Activated CD8-positive, alpha-beta memory T cell treated with anti-CD3 and anti-CD28 coated beads, Interleukin-2, amount 50 U/mL, for 48 hours (primary cell): Measurements from ENCODE around the gene TSPAN8.
"Not testable (repeated sequence)": the region's sequence is repeated elsewhere in the genome, so short reads cannot be mapped to it uniquely, and the experiment has no call there.

ENCODE experiments used
- DNase-seq: peaks from one replicate; pipeline ENCODE4 v3.0.0-alpha.2; 2020

TSPAN8 gene

DNA sequence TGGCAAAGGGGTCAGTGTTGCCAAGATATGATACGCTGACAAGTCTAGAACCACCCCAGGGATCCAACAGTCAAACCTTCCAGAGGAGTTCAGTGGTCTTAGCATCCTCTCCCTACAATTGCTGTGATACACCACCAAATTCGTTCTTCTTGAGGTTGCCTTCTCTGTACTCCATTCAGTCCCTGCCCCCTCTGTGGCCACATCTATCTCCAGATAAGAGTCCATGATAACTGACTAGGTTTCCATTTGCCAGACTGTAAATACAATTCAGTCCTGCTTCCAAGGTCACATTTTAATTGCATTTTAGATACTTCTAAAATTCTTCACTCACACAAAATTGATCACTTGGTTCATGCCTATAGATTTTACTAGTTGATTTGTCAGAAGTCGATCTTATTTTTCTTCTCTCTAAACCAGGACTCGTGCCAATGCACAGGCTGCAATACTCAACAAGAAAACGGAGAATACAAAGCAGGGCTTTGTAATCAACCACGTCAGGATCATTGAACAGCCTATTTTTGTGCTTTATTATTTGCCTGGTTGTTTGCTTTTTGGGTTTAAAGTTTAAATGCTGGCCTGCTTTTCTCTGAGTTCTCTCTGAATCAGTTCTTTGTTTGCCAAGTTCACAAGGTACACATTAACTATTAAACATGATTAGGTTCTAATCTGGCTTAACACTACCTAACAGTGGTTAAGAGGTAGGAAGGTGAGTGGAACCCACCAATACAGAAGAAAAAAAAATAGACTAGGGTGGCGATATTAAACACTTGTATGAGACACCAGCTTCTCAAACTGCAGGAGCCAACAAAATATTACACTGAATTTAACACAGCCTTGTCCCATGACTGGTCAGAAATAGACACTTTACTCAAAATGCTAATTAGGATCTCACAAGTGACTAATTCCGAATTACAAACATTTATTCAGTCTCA is 5.3 kb upstream of the TSPAN8 start:
- no peak for DNase-seq

DNA sequence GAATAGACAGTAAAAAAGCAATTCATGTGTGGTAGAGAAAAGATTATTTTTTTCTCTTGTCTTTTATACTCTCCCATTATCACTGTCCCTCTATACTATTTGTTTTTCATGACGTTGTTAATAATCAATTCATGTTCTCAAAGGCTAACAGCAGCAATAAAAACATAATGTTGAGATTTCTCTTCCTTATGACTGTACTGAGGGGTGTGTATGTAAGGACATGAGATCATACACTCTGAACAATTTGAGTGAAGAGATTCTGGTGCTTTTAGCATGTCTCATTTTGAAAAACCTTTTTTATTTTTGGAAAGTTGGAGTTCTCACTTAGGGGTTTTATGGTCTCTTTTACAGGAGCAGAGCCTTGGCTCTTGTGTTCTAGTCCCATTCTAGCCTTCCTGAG is 3.8 kb upstream of the TSPAN8 start:
- no peak for DNase-seq

DNA sequence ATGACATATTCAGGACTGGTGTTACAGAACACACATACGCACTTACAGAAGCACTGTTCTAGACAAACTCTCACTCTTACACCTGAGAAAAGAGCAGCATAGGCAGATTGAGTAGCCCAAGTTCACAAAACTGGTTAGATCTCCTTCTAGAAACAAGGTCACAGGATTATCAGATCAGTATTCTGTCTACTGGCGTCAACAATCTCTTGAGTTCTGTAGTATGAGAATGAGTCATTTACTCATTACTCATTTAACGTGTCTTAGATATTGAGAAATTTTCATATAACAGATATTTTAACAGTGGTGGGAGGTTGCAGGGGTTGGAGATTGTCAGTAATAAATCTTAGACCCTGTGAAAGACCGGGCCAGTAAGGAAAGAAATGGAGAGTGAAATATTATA is 2.8 kb upstream of the TSPAN8 start:
- no peak for DNase-seq

DNA sequence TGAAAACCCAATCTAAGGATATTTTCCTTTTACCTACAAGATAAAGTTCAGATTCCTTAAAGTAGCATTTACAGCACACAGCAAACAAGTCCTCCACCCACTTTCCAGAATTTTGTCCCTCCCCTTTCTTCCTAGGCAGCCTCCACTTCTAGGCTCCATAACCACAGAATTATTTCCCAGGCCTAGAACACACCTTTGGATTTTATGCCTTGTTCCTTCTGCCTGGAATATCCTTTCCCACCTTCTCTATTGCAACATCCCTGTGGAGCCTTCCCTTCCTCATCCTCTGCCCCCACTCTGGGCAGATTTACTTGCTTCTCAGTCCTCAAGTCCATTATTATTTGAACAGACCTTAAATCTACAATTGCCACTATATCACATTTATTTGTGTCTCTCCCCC is 2.1 kb upstream of the TSPAN8 start:
- no peak for DNase-seq

DNA sequence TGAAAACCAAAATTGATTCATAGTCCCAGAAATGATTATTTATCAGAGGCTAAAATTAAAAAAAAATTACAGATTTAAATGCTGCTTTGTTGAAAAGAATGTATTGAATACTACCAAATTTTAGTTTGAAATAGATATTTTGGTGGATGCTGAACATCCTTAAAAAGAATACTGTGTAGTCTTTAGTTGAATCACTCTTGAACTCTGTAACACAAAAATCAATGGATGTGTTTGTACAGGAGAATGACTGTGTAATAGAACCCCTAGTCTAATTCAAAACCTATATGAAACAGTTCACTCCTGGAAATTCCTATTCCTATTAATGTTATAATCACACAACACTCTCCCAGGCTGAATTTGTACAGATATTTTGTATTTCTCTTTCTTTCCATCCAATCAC is 1.5 kb upstream of the TSPAN8 start:
- no peak for DNase-seq

DNA sequence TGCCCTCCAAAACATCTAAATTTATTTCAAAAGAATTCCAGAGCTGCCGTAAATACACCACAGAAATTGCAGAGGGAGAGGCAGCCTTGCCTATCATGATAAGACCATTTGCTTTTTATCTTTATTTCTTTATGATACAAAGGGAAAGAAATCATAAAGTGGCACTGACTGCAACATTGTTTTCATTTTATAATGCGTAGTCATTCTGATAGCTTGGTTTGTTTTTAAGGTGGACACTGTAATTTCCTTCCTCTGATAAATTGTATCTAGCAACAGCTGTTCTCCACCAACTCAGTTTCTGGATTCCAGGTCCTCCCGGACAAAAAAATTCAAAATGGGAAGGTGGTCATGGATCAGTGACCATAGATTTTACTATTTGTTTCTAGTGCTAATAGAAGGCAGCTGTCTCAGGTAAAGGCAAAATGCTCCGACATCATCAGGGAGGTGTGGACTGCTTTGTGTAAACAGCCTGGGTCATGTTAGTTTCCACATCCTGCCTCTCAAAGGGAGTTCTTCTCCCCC is 623 bp upstream of the TSPAN8 start:
- DNase-seq: no peak

DNA sequence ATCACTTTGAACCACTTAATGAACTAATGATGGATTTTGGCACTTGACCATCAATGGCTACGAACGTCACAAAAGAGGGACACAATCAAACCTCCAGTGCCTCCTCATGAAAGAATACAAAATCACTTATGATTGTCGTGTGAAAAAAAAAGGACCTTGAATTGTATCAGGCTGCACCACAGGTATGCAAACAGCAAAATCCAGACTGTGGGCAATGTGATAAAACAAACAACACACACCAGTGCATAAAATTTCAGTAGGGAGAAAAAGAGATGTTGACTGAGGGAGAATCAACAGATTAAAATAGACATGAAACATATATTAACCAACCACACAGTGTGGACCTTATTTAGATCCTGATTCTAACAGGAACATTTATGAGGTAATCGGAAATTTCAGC is 2.6 kb downstream of the TSPAN8 start:
- DNase-seq: no peak

DNA sequence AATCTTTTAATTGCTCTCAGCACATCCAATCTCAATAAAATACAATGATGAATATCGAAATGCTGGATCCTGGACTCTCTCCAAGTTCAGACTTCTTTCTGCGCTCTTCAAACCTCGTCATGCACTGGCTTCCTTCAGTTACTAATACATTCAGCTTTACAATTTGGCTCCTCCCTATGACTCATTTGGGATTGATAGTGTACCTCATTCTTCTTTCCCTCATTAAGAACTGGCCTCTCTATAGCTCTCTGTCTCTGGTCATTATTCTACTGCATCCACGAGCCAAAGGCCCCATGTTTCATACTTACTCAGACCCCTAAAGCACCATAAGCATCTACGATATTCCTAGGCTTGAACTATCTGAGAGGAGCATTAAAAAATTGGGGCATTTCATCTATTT is 4.9 kb downstream of the TSPAN8 start:
- DNase-seq: no peak

DNA sequence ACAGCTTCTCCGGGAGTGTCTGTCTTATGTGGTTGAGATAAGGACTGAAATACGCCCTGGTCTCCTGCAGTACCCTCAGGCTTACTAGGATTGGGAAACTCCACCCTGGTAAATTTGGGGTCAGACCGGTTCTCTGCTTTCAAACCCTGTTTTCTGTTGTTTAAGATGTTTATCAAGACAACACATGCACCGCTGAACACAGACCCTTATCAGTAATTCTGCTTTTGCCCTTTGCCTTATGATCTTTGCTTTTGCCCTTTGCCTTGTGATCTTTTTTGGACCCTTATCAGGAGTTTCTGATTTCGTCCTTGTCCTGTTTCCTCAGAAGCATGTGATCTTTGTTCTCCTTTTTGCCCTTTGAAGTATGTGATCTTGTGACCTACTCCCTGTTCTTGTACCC is 7.8 kb downstream of the TSPAN8 start:
- DNase-seq: not testable (repeated sequence)

DNA sequence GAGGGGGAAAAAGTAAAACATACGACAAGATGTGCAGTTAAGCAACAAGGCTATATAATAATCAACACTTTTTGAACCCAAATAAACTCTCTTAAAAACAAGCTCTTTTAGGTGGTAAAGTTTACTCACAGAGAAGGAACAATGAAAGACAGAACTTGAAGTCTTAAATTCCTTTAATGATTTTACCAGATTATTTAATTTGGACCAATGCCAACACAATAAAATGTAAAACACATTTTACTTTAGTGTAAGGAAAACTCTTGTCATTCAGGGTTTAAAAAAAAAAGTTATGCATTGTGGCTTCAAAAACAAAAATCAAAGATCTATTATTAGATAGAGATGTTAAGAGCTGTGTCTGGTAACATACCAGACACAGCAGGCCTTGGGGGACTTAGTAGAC is 13.1 kb downstream of the TSPAN8 start:
- no peak for DNase-seq

DNA sequence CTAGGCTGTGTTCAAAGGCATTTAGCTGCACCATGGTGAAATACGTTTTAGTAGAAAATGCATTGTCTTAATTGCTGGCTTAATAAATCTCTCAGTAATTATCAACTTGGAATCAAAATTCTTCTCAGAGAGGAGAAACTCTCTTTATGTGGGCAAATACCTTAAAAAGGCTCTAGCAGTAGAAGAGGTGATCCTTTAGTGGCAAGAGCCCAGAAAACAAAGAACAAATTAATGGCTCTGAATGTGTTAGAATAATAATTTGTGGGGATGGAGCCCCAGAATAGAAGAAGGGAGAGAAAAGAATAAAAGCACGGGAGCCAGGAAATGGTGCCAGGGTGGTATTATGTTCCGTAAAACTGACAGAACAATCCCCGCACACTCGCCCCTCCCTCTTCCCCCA is 14.8 kb downstream of the TSPAN8 start:
- no peak for DNase-seq

DNA sequence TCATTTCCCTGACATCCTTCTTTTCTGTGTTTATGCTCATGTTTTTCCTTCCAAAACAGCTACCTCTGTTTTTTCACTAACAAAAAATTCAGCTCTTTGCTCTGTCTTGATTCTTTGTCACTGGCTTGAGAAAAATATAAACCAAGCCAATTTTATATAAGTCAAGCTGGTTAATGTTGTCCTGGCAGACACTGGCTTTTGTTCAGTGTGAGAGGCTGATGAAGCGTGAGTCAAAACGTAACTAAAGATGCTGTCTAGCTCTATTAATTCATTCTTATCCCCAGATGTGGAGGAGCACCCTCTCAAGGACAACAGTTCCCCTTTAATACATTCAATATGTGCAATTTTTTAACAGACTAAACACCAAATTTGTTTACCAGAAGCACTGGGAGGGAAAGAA is 15.8 kb downstream of the TSPAN8 start:
- no peak for DNase-seq

DNA sequence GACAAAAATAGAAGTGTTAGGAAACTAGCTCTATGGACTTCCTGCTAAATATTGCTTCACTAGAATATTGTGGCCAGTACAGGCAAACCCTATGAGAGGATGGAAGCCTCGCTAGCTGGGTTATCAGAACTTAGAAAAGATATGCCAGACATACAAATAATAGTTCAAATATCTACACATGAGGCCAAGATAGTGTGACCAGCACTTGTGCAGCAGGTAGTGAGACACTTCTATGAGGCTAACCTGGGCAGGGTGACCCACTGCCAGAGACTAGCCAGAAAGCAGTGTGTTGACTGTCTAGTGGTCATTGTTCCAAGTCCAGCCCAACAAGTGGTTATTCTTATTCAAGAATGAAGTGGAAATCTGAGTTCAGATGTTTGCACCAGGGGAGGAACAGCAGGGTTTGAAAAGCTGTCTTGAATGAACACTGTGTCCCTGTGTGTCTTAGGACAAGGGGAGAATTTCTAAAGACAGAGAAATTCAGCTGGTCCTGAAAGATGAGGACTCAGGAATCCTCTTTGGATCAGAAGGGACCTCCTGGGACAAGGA is 16.3 kb downstream of the TSPAN8 start:
- DNase-seq: no peak

DNA sequence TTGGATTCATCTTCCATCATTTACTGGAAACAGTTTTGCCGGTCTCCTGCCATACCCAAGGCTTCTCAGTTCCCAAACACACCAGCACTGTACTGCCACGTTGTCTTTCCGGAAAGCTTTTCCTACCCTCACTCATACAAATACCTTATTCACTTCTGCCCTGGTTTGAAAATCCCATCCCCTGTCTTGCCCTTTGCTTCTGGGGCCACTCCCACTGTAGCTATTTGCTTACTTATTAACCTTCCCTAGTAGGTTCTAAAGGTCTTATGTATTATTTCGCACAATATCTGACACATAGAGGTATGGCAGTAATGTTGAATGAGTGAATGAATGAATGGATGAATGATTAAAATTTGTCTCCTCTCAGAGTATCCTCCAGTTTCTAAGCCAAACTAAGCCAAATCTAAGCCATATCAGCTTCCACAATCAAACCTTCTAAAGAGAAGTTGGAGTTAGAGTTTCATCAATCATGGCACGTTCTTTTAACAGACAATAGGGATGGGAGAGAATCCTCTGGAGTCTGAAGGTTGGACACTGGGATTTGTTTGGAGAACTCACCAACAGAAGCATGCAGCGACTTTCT is 18.6 kb downstream of the TSPAN8 start:
- no peak for DNase-seq

DNA sequence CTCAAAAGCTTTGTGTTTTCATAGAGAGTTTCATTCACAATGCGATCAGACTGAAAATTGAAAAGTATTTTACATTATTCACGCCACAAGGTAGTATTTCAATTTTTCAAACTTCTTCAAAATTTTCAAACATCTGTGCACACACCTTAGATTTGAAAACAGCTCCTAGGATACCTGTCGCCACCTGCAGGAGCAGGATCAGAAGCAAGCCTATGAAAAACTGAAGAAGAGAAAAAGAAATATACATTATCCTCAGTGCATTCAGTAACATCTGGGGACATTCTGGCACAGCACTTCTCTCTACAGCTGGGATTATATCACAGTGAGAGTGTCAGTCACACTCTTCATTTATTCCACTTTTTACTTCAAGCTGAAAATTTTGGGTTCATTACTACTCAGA is 19.8 kb downstream of the TSPAN8 start:
- no peak for DNase-seq

DNA sequence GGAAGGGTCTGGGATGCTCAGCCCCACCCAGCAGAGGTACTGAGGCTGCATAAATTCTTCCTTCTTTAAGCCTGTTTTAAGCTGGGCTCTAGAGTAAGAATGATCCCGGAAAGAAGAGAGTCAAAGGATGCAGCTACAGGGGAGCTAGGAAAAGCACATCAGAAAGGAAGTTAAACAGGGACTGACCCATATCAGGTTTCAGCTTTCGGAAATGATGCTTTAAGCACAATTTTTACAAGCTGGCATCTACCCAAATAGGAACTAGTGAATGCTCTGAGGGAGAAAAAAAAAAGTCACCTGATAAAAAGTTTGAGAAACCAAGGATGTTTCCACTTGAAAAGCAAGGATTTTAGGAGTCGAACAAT is 22.0 kb downstream of the TSPAN8 start:
- DNase-seq: no peak

DNA sequence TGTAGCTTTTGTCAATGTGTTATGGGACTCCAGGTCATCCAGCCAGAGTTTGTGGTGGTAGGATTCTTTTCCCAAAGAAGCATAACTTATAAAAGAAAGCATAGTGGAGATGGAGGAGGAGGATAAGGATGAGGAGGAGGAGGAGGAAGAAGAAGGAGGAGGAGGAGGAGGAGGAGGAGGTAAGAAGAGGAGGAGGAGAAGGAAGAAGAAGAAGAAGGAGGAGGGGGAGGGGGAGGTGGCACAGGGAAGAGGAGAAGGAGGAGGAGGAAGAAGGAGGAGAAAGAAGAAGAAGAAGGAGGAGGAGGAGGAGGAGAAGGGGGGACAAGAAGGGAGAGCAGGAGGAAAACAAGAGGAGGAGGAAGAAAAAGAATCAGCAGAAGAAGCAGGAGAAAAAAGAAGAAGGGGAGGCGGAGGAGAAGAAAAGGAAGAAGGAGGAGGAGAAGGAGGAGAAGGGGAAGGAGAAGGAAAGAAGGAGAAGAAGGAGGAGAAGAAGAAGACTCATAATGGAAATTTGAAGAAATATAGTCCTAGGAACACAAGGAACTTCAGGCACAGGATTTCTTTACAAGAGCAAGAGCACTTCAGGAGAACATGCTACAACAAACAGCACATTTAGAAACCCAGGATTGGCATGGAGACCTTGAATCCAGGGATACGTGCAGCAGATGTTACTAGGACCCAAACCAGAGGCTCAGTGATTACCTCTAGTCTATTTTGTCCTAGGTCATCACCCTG is 22.6 kb downstream of the TSPAN8 start:
- DNase-seq: no peak

DNA sequence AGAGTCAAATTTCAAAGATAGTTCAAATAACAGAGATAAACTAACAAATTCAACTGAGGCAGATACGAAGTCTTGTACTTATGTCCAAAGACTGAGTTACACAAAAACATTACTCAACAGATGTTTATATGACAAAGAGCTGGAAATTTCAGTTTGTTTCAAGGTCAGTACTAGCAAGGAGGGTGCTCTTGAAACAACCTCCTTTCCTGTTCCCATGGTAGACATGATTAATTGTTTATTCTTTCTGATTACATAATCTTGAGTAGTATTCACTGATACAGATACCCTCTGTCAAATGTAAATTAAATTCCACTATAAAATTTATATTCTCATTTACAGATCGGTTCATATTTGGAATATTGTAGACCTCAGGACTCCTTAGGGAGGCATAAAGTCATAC is 23.4 kb downstream of the TSPAN8 start:
- no peak for DNase-seq

DNA sequence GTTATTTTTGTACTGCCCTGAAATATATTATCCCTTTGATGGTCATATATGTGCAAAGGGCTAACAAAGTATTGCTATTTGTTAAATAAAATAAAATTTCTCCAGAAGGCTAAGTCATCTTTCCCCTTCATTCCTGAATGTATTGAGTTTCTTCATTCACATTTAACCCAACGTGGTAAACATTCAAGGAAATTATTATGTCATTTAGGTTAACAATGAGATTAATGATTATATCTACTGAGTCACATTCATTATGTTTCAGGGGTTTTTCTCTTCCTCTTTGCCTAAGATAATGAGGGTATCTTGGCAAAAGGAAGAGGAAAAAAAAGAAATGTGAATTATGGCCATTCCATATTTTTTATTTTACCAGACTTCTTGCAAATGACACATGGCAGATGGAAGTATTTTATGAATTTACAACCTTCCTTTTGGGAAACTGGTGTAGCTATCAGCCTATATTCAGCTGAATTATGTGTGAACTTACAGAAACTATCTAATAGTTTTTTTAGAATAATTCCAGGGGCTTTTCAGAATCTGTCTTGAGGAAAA is 27.2 kb downstream of the TSPAN8 start:
- no peak for DNase-seq

DNA sequence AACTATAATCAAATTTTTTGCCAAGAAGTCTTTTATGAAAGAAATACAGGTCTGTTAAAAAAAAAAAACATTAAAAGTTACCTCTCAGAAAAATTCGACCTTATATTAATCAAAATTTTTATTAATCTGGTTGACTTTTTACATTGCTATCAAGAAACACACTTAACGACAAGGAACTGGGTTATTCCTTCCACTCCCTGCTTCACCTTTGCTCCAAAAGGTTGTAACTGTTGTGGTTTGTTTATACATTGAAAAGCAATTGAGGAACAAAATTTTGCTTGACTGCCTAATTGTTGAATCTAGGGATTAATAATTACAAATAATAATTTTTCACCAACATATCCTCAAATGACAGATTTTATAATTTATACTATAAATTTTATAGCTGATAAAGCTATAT is 28.4 kb downstream of the TSPAN8 start:
- DNase-seq: no peak

DNA sequence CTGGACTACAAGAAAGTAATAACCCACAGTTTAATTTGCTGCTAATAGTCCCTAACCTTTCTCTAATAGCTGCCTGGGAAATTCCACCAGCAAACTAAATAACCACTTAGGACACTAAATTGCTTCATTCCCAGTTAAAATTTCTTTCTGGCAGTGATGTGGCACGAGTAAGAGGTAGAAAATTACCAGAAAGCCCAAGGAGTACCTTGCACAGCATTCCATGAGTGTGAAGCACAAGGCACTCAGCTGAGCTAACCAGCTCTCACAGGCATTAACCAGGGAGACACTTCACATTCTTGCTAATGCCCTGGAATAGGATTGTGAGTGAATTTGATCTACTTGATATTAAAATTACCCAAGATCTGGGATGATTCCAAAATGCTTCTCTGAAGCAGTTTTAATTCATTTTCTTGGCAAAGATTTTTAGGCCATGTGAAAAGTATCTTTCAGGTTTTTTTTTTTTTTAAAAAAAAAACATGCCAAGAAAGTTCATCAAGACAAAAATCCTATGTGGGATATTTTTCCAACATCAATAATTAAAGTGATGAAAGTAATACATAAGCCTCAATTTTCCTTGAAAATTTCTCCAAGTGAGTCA is 29.5 kb downstream of the TSPAN8 start:
- no peak for DNase-seq

DNA sequence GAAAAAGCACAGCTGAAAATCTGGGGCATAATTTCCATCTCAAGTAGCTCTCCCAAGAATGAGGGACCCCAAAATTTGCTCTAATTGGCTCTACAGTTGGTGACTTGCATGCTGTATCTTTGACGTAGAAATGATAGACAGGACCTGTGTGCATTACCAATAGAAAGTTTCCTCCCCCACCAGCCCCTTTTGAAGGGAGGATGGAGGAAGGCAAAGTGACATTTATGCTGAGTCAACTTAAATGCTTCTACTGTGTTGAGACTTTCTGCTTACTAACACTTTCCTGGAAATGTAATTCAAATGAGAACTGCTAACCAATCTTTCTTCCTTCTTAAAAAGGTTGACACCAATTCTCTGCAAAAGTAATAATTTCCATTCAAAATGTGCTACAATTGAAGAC is 31.9 kb downstream of the TSPAN8 start:
- no peak for DNase-seq

DNA sequence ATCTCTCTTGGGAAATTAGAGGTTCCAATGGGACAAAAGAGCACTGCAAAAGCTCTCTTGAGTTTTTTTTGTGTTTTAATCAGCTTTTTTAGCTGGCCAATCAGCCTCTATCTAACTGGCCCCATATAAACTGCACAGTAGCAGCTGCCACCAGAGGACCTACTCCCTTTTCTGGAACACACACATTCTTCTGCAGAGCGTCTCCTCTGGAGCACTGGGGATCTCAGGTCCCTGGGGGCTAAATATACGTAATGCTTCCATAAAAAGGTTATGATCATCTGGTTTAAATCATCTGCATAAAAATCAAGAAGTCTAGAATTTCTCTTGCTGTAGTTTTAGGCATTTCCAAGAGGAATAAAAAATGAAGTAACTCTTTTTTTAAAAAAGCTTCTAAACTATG is 32.3 kb downstream of the TSPAN8 start:
- DNase-seq: no peak
